ENCODE results near the gene RITA1. TPM values are rescaled to one million over a fixed set of nuclear protein-coding genes. Genes with fewer than 3 reads are reported as not detected.

The RITA1 gene
- total and polyA plus RNA-seq, 10 of the 15 experiments (the other 5 are each of a cell fraction or from before 2014, with no cell fraction given), result 2.3 to 39.9 (median 24.8) TPM

DNA sequence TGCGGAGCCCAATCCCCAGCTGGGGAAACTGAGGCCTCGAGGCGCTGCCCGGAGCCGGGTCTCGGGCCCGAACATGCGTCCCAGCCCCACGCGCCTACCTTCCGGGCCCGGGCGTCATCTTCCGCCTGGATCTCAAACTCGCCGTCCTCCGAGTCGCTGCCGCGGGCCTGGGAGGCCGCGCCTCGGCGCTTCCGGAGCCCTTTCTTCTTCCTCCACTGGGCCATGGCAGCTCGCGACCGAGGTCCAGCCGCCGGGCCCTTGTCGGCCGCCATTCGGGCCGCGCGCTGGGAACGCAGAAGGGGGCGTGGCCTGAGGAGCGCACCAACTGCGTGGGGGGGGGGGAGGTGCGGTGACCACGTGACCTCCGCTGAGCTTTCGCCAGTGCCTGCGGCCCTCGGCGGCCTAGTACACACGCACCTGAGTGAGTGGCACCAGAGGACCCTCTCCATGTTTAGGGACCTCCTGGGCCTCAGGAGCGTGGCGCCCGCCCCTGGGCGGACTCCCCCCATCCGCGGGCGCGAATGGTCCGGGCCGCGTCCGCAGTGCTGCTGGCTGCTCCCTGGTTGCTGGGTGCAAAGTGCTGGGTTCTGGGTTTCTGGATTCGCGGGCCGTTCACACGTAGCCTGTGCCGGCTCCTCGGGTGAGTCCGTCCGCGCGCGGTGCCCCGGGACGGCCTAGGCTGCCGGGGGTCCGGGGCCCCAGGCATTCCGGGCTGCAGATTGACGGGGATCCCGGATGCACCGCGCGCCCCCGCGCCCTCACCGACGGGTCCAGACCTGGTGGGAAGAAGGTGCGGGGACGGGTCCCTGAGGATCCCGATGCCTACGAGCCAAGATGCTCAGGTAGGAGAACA is at the start of gene RITA1, which contains the start of gene DDX54 (continued):
- TF ChIP-seq, protein P1, sequence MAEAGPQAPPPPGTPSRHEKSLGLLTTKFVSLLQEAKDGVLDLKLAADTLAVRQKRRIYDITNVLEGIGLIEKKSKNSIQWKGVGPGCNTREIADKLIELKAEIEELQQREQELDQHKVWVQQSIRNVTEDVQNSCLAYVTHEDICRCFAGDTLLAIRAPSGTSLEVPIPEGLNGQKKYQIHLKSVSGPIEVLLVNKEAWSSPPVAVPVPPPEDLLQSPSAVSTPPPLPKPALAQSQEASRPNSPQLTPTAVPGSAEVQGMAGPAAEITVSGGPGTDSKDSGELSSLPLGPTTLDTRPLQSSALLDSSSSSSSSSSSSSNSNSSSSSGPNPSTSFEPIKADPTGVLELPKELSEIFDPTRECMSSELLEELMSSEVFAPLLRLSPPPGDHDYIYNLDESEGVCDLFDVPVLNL (IDR thresholded peaks at IDR 0.05; ENCODE audit: low read depth, low read length), result no peak
- TF ChIP-seq NFXL1 (IDR thresholded peaks at IDR 0.05; ENCODE audit: borderline replicate concordance) (no peak), TAF1 (IDR thresholded peaks at IDR 0.05; ENCODE audit: borderline replicate concordance, low read depth, low read length) (peak; percentile 93), TCF3 (IDR thresholded peaks at IDR 0.05; ENCODE audit: borderline replicate concordance, insufficient read depth, low read depth, low read length) (0 out of 2 replicates have a peak, but pooled peaks have one; percentile 15), CHD1 (IDR thresholded peaks at IDR 0.05; ENCODE audit: low read depth, low read length) (peak; percentile 97), BACH1 (IDR thresholded peaks at IDR 0.05; ENCODE audit: borderline replicate concordance) (peak; percentile 48), SREBF1 (IDR thresholded peaks at IDR 0.05; ENCODE audit: low read length) (peak; percentile 94), NFYA (IDR thresholded peaks at IDR 0.05; ENCODE audit: borderline replicate concordance, low read depth, low read length) (no peak), CBX3 (IDR thresholded peaks at IDR 0.05; ENCODE audit: borderline replicate concordance, low read depth) (no peak), MTA3 (IDR thresholded peaks at IDR 0.05; ENCODE audit: borderline replicate concordance, low read length) (no peak), SPI1 (IDR thresholded peaks at IDR 0.05; ENCODE audit: borderline replicate concordance, insufficient read depth, low read depth, low read length) (no peak), SRF (IDR thresholded peaks at IDR 0.05; ENCODE audit: low read depth in 2 of 2, low read length in 2 of 2) (no peak), EGR1 (IDR thresholded peaks at IDR 0.05; ENCODE audit: borderline replicate concordance in 1 of 2, low read depth in 2 of 2, low read length in 2 of 2) (peak in 1 of 2 experiments; percentile 37; a peak in 1 of 3 replicates), USF1 (IDR thresholded peaks at IDR 0.05; ENCODE audit: borderline replicate concordance, extremely low read length, insufficient read depth, low read depth, low read length) (peak; percentile 98), SUPT20H (IDR thresholded peaks at IDR 0.05; ENCODE audit: borderline replicate concordance, control insufficient read depth, low read depth, low read length) (no peak), TCF7 (IDR thresholded peaks at IDR 0.05; ENCODE audit: borderline replicate concordance) (no peak), EED (IDR thresholded peaks at IDR 0.05; ENCODE audit: low read depth) (no peak; the same call in 1 of the 2 replicates), NR2C2 (IDR thresholded peaks at IDR 0.05; ENCODE audit: borderline replicate concordance, control insufficient read depth, insufficient read length, low read depth) (no peak), SP1 (IDR thresholded peaks at IDR 0.05; ENCODE audit: low read depth, low read length) (peak; percentile 80), JUNB (IDR thresholded peaks at IDR 0.05) (no peak)
- TF ChIP-seq, protein P2, sequence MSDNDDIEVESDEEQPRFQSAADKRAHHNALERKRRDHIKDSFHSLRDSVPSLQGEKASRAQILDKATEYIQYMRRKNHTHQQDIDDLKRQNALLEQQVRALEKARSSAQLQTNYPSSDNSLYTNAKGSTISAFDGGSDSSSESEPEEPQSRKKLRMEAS (IDR thresholded peaks at IDR 0.05; ENCODE audit: low read depth, low read length), result no peak; the same call in 1 of the 2 replicates
- TF ChIP-seq, protein P3, sequence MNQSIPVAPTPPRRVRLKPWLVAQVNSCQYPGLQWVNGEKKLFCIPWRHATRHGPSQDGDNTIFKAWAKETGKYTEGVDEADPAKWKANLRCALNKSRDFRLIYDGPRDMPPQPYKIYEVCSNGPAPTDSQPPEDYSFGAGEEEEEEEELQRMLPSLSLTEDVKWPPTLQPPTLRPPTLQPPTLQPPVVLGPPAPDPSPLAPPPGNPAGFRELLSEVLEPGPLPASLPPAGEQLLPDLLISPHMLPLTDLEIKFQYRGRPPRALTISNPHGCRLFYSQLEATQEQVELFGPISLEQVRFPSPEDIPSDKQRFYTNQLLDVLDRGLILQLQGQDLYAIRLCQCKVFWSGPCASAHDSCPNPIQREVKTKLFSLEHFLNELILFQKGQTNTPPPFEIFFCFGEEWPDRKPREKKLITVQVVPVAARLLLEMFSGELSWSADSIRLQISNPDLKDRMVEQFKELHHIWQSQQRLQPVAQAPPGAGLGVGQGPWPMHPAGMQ (IDR thresholded peaks at IDR 0.05; ENCODE audit: borderline replicate concordance), result no peak
- TF ChIP-seq, protein P4, sequence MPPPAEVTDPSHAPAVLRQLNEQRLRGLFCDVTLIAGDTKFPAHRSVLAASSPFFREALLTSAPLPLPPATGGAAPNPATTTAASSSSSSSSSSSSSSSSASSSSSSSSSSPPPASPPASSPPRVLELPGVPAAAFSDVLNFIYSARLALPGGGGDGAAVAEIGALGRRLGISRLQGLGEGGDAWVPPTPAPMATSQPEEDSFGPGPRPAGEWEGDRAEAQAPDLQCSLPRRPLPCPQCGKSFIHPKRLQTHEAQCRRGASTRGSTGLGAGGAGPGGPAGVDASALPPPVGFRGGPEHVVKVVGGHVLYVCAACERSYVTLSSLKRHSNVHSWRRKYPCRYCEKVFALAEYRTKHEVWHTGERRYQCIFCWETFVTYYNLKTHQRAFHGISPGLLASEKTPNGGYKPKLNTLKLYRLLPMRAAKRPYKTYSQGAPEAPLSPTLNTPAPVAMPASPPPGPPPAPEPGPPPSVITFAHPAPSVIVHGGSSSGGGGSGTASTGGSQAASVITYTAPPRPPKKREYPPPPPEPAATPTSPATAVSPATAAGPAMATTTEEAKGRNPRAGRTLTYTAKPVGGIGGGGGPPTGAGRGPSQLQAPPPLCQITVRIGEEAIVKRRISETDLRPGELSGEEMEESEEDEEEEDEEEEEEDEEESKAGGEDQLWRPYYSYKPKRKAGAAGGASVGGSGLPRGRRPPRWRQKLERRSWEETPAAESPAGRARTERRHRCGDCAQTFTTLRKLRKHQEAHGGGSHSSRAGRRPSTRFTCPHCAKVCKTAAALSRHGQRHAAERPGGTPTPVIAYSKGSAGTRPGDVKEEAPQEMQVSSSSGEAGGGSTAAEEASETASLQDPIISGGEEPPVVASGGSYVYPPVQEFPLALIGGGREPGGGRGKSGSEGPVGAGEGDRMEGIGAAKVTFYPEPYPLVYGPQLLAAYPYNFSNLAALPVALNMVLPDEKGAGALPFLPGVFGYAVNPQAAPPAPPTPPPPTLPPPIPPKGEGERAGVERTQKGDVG (CRISPR knock-in tag; IDR thresholded peaks at IDR 0.05), result peak; percentile 29; the same call in 1 of the 2 replicates
